RWPE2 (cell line): ENCODE data around the gene GPR4.
A peak's percentile ranks its signal among the peaks of the same experiment; 100 is the strongest.

Experiments
- ATAC-seq: fragments of 200-7000 bp; cut with Tn5 transposase; 3 replicates; pipeline ENCODE4 v1.9.1; 2021; ENCODE audit warnings: low read depth
- DNase-seq: peaks from one replicate; pipeline ENCODE4 v3.0.0-alpha.2; 2020; ENCODE audit warnings: low spot score
- H3K27ac ChIP-seq: fragments of 450-650 bp; 2 replicates; pipeline ENCODE4 v1.5.1; 2017; ENCODE audit warnings: mild to moderate bottlenecking; ENCODE audit not compliant: poor library complexity, severe bottlenecking
- H3K27me3 ChIP-seq: fragments of 250-450 bp; sonication (Bioruptor Pico); 2 replicates; pipeline ENCODE4 v1.5.1; 2021; ENCODE audit warnings: mild to moderate bottlenecking, moderate library complexity; ENCODE audit not compliant: insufficient read depth, poor library complexity, severe bottlenecking
- H3K36me3 ChIP-seq: fragments of 250-450 bp; sonication (Bioruptor Pico); 2 replicates; pipeline ENCODE4 v1.5.1; 2020; ENCODE audit warnings: low read depth, mild to moderate bottlenecking, moderate library complexity
- H3K4me1 ChIP-seq: fragments of 250-450 bp; sonication (Bioruptor Pico); 2 replicates; pipeline ENCODE4 v1.5.1; 2021; ENCODE audit warnings: mild to moderate bottlenecking, moderate library complexity; ENCODE audit not compliant: insufficient read depth, poor library complexity, severe bottlenecking
- H3K4me3 ChIP-seq: fragments of 250-450 bp; sonication (Bioruptor Pico); 2 replicates; pipeline ENCODE4 v1.5.1; 2021; ENCODE audit warnings: mild to moderate bottlenecking, moderate library complexity; ENCODE audit not compliant: severe bottlenecking
- H3K9me3 ChIP-seq: fragments of 250-450 bp; sonication (Bioruptor Pico); 2 replicates; pipeline ENCODE4 v1.5.1; 2021; ENCODE audit warnings: mild to moderate bottlenecking, moderate library complexity; ENCODE audit not compliant: severe bottlenecking
- TF ChIP-seq, protein P1 (sequence below): fragments of 450-650 bp; IDR thresholded peaks from one replicate; pipeline ENCODE4 v1.5.1; 2017; ENCODE audit warnings: mild to moderate bottlenecking, moderate library complexity; ENCODE audit not compliant: poor library complexity, severe bottlenecking

The GPR4 gene

DNA sequence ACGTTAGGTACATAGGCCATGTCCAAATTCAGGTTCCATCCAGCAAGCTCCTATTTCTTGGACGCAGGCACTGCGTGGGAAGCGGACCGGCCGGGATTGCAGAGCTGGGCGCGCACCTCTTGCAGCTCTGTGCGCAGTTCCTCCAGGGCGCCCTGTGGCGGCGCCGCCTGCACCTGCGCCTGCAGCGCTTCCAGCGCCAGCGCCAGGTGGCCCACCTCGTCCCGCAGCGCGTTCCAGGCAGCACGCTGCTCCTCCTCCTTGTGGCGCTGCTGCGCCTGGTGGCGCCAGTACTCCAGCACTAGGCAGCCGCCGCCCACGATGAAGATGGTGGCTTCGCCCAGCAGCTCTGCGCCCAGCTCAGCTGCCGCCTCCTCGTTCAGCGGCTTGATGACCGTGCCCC is 48.5 kb downstream of the GPR4 start:
- TF ChIP-seq, protein P1, sequence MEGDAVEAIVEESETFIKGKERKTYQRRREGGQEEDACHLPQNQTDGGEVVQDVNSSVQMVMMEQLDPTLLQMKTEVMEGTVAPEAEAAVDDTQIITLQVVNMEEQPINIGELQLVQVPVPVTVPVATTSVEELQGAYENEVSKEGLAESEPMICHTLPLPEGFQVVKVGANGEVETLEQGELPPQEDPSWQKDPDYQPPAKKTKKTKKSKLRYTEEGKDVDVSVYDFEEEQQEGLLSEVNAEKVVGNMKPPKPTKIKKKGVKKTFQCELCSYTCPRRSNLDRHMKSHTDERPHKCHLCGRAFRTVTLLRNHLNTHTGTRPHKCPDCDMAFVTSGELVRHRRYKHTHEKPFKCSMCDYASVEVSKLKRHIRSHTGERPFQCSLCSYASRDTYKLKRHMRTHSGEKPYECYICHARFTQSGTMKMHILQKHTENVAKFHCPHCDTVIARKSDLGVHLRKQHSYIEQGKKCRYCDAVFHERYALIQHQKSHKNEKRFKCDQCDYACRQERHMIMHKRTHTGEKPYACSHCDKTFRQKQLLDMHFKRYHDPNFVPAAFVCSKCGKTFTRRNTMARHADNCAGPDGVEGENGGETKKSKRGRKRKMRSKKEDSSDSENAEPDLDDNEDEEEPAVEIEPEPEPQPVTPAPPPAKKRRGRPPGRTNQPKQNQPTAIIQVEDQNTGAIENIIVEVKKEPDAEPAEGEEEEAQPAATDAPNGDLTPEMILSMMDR = no peak
- H3K4me1 ChIP-seq = peaks cover 5% of the 10 kb centered on the region
- no peaks in the 10 kb centered on the region; the same call in 1 of the 2 replicates for H3K36me3 ChIP-seq
- ATAC-seq = no peak
- H3K27ac ChIP-seq = no peak overlapping the region
- H3K27me3 ChIP-seq = no peaks in the 10 kb centered on the region
- H3K9me3 ChIP-seq = no peaks in the 10 kb centered on the region
- H3K4me3 ChIP-seq = no peak overlapping the region
- no peak for DNase-seq

DNA sequence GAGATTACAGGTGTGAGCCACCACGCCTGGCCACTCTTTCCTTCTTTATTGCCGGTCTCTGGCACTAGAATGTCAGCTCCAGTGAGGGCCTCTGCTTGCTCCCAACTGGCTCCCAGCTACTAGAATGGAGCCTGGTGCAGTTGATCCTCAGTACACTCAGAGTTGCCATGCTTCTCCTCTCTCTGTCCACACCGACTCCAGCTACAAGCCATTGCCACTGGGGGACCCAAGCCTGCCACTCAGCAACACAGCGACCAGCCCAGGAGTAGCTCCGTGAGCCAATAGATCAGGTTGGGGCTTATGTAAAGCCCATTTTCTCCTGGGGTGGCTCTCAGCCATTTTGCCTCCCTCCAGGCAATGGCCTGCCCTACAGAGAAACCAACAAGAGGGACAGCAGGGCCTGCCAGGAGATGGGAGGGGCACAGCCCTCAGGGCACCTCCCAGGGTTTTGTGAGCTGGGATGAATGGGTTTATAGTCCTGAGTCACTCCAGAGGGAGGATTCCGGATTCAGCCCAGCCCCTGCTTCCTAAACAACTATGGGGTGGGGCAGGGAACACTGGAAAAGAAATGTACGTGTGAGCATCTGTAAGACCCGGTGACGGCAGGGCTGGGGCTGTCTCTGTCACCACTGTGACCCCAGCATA is 53.9 kb downstream of the GPR4 start:
- Histone ChIP-seq H3K4me1 (peaks cover 18% of the 10 kb centered on the region), H3K4me3 (no peak overlapping the region), H3K27me3 (no peaks in the 10 kb centered on the region), H3K36me3 (no peaks in the 10 kb centered on the region; the same call in 1 of the 2 replicates), H3K27ac (peak overlapping the region; percentile 60), H3K9me3 (no peaks in the 10 kb centered on the region)
- ATAC-seq (peak; percentile 99), DNase-seq (peak; percentile 86)
- TF ChIP-seq, protein P1 = no peak

DNA sequence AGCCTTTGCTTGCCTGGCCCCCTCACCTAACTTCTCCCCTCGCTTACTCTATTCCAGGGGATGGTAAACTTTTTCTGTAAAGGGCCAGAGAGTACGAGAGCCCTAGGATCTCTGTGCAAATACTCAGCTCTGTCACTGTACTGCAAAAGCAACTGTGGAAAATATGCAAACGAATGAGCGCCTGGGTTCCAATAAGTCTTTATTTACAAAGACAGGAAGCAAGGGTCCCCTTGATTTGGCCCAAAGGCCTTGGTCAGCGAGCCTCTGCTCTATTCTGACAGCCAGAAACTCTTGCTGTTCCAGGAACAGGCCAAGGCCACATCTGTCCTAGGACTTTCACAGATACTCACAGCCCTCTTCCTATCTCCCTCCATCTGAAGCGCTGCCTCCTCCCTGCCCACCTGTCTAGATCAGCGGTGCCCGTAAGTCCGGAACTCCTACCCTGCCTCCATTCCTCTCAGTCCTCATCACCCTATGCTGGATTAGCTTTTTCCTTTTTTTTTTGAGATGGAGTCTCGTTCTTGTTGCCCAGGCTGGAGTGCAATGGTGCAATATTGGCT is 54.7 kb downstream of the GPR4 start:
- Histone ChIP-seq H3K27me3 (no peaks in the 10 kb centered on the region), H3K4me1 (peaks cover 18% of the 10 kb centered on the region), H3K27ac (peak overlapping the region; percentile 60), H3K36me3 (no peaks in the 10 kb centered on the region), H3K9me3 (no peaks in the 10 kb centered on the region), H3K4me3 (no peak overlapping the region)
- TF ChIP-seq, protein P1 = no peak
- no peak for DNase-seq
- no peak for ATAC-seq

DNA sequence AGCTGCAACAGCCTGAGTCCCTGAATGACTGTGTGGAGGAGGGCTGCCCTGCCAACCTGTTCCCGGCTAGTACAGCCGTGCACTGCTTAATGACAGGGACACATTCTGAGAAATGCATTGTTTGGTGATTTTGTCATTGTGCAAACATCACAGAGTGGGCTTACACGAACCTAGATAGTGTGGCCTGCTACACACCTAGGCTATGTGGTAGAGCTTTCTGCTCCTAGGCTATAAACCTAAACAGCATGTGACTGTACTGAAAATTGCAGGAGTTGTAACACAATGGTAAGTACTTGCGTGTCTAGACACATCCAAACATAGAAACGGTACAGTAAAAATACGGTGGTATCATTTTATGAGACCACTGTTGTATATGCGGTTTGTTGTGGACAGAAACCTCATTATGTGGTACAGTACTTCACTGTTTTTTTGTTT is 59.8 kb downstream of the GPR4 start:
- no peaks in the 10 kb centered on the region for H3K27me3 ChIP-seq
- ATAC-seq (peak; percentile 66), DNase-seq (no peak)
- H3K4me1 ChIP-seq = peaks cover 7% of the 10 kb centered on the region
- no peaks in the 10 kb centered on the region for H3K36me3 ChIP-seq
- TF ChIP-seq, protein P1 = no peak
- H3K9me3 ChIP-seq = no peaks in the 10 kb centered on the region
- no peak overlapping the region for H3K27ac ChIP-seq
- H3K4me3 ChIP-seq = no peak overlapping the region
